ENCODE results near the gene ARMH3.

Gene ARMH3

DNA sequence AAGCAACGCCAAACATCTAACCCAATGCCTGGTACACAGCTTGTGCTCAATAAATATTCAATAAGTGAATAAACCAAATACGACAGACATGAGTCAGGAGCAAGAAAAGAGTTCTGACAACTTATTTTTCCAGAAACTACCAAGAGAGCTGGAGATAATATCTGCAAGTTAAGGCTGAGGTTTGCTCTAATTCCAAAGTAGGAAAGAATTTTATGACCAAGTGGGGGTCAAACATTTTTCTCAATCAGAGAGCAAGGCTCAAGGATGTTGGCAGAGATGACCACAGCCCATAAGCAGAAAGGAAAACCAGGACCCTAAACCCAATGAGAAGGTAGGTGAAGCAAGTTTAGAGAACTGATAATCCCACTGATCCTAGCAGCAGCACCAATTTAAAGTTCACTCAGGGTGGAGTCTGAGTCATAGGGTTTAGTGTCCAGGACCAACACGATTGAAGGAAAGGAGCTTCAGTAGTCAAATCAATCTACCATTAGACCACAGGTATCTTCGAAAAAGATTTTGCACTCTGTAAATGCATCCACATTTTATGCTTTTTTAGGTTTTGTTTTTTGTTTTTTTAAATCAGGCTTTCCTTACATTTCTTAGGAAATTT, 163.1 kb downstream of the ARMH3 start:
- DNase-seq, result no peak

DNA sequence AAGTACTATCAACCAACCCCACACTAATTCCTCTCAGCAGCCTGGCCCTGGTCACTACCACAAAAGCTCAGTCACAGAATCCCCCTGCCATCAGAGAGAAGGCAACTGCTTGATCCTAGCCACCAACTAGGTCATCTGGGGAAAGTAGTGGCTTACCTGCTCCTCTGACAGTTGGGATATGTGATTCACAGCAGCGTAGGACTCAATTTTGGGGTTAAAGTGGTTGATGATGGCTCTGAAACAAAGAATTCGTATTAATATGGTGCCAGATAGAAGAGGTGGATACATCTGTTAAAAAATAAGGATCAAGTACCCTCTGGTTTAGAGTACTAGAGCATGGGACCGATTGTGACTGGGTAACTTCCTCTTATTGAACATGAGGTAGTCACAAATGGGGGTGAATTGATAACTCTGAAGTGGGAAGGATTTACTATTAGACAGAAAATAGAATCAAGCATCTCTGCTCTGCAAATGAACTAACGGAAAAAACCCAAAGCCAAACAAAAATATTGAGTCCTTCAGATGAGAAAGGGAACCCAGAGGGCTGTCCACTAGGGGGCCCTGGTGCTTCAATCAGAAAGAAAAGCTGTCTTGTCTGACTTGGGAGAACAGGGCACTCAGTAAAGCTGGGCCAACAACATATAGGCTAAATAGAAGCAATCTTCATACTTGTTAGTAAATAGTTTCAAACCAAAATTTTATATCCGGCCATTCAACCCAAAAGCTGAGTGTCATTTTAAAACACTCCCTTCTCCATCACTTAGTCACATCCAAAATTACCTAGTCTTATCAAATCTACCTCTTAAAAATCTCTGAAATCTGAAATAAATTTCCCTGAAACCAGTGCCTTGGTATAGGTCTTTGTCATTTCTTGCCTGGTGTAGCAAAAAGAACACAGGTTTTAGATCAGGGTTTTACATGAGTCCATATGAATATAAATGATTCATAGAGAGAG, 166.4 kb downstream of the ARMH3 start:
- DNase-seq, result peak; percentile 77

DNA sequence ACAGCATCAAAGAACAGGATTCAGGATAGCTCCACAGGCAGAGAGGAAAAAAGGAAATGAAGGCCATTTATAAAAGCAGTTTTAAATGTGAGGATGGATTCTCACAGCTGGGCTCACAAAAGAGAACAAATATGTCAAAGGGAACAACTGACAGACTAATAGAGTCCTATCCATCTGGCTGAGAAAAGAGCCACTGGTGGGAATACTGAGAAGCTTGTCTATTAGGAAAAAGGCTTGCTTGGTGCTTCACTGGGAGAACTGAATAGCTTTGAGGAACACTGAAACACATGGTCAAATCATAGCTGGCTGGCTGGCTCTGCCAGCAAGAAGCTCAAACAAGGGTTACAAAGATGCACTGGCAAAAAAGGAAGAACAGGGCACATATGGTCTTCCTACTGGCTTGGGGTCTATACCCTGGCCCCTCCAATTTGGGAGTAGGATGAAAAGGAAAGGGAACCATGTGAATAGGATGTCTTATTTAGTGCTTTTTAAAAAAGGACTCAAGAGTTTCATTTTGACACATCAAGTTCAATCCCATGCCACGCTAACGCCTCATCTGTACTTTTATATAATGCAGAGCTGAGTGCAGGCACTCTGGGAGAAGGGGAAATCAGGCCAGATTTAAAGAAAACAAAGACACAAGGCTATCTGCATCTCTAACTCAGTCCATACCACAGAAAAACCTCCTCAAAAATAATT, 167.6 kb downstream of the ARMH3 start:
- no peak for DNase-seq

DNA sequence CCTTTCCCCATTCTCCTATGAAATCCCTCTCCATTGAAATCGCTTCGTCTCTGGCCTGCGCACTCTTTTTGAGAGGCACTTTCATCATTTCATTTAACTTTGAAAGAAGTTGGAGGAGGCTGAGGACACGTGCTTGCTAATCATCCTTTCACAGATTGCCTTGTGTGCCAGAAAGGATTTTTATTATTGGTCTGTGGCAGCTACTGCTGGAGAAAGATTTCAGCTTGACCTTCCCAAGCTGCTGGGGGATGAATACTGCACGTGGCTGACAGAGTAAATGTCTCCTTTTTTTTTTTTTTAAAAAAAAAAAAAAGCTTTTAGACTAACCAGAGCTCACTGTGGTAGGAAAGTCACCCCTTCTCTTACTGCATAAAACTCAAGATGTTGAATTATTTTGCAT, 168.2 kb downstream of the ARMH3 start:
- no peak for DNase-seq

DNA sequence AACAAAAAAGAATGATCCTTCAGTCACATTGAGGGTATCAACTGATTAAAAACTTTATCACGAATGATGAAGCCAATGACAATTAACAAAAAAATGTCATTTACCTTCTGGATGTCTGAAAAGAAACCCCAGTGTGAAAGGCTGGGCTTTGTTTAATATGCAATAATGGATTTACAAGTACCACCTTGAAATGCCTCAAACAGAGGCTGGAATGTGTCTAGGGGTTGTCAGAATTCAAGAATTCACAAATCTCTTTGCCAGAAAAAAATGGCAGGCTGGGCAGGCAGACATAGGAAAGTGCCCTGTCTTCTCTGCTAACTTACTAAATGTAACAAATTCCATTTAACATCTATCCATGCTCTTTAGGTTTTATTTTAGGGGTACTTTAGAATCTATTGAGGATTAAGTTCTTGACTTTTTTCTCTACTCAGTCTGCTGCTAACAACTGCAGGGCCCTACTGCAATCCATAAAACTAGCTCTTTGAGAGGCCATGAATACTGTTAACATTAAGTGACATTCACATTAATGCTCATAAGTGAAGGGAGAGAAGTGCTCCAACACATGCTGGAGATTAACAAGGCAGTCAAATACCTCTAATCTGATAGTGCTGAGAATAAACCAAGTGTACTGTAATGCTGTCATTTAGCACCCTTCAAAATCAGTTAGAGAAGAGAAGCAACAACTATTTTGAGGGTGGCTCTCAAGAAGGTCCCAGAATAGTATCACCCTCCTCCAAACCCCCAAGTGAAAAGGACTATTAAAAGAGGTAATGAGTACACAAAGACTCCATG, 169.3 kb downstream of the ARMH3 start:
- DNase-seq, result no peak

DNA sequence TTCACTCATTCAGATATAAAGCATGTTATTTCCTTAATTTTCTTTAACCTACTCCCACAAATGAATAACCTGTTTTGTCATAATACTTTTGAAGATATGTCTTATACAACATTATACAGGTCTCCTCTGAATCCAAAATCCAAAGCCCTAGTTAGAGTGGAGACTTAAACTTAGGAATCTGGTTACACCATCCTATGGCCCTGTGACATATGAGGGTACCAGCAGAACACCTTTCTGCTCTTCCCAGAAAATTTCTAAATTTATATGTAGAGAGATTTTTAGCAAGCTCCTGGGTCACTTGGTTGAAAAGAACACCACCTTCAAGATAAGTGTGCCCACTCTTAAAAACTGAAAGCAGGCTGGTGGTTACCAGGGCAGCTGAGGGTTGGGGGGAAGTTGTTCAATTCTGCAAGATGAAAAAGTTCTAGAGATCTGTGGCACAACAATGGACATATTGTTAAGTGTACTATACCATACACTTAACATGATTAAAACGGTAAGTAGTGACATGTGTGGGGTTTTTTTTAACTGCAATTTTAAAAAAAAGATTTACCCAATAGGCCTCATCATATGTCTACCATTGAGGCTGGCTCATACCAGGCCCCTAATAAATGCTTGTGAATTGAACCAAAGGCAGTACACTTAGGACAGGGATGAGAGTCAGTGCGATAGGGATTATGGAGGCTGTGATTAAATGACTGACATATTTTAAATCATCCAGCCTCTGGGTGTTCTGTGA, 174.8 kb downstream of the ARMH3 start:
- DNase-seq, result no peak

DNA sequence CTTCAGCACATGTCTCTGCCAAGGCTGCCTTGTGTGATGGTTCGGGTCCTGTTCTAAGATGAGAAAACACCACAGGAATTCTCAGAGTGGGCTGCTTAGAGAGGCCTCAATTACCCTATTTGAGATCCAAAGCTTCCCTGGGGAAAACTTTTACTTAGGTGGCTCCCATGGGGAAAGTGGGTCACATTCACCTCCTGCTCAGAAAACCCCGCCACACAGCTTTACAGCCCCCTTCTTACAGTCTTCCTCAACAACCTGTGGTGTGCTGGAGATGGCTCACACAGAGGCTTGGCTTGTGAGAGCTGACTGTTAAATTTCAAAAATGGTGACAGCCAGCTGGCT, 175.8 kb downstream of the ARMH3 start:
- DNase-seq, result no peak

DNA sequence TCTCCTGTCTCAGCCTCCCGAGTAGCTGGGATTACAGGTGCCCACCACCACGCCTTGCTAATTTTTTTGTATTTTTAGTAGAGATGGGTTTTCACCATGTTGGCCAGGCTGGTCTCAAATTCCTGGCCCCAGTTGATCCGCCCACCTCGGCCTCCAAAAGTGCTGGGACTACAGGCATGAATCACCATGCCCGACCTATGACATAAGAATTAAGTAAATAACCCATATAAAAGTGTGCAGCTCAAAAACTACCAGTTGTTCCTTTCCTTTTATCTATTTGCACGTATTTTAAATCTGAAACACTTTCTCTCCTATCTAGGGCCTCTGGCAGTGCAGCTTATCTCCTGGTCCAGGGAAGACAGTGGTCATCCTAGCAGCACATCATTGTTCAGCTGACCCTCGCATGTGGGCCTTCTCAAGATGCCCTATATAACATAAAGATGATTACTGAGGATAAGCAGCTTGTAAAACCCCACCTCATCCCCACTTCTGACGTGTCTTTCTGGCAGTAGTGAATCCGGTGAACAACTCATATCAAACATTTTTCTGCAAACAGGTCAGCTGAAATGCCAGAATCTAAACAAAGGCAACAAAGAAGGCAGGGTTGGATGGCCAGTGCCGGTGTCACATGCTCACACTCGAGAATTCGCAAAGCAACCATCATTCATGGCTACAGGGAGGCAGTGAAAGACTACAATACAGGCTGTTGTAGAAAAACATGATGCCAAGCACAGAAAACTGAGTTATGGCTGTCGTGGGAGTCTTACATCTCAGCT, 176.3 kb downstream of the ARMH3 start:
- no peak for DNase-seq

DNA sequence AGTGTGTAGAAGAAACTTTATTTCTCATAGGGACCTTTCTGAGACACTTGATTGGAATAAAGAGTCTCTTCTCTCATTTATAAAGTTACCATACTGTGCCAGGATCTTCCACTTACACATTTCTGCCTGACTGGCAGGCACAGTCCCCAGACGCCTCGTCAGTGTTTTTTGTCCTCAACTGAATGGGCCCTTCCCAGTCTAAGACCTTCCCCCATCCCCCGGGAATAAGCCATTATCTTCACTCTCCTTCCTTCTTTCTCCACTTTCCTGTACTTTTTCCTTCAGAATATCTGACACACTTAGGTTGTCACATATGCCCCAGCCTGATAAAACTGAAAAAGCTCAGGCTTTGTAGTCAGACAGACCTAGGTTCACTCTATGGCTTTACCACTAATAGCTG, 177.1 kb downstream of the ARMH3 start:
- DNase-seq, result no peak

DNA sequence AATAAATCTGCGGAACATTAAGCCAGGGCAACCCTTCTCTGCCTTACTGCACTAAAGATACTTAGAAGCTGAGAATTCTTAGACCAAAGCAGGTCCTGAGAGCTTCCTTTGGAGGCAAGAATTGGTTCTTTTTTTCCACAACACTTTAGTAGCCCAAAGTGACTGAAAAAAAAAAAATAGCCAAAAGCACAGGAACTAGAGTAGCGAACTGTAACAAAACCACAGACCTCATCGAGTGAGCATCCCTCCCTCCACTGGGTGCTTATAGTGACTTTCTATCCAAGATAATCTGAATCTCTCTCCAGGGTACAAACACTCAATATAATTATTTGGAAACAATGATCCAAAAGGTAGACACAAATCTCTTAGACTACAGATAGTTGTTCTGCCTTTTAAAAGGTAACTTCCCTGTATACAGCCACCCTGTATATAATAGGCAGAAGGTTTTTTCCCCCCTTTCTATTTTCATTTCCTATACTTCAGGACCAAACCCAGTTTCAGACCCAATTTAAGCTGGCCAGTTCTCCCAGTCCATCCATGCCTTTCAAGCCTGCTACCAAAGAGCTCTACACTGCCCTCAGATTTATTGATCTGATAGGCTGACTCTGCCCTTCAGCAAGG, 180.8 kb downstream of the ARMH3 start:
- DNase-seq, result no peak

DNA sequence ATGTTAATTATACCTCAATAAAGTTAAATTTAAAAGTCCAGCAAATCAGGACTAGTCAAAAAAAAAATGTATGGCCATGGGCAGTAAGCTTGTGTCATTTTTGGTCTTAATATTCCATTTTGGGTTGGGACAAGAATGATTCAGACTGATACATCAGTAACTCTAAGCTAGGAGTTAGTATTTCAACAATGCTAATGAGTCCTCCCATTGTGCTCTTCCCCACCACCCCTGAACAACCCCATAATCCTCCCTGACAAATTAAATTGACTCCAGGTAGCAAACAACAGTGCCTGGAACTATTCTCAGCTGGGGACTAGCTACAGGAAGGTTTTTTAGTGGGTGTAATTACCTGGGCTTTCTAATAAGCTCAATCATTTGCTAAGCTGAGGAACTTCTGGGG, 181.7 kb downstream of the ARMH3 start:
- no peak for DNase-seq

DNA sequence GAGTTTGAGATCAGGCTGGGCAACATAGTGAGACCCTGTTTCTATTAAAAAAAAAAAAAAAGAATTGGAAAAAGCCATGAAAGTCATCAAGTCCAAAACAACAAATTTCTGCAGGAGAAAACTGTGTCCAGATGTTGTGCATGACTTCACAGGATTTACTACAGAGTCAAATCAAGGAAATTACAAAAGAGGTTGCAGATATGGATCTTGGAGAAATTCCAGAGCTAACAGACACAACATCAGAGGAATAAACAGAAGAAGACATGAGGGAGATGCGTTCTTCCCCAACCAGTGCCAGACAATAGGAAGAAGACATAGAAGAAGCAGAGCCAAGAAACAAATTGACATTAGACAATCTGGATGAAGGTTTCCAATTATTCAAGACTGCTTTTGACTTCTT, 188.0 kb downstream of the ARMH3 start:
- no peak for DNase-seq

DNA sequence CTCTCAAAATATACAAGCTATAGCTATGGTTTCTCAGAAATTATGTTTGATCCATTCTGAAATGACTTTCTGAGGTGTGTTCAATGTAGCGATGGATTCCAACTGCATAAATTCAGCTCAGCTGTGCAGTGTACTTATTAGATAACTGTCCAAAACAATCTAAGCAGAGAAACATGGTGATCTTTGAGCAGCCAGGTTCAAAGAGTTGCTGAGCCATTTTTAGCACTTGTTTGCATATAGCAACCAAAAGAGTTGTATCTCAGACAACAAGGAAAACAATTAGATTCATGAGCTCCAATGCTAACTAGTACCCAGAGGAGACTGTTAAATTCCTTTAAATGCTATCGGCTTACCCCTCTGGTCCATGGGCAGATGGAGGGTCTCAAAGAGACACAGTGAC, 196.4 kb downstream of the ARMH3 start:
- DNase-seq, result no peak

DNA sequence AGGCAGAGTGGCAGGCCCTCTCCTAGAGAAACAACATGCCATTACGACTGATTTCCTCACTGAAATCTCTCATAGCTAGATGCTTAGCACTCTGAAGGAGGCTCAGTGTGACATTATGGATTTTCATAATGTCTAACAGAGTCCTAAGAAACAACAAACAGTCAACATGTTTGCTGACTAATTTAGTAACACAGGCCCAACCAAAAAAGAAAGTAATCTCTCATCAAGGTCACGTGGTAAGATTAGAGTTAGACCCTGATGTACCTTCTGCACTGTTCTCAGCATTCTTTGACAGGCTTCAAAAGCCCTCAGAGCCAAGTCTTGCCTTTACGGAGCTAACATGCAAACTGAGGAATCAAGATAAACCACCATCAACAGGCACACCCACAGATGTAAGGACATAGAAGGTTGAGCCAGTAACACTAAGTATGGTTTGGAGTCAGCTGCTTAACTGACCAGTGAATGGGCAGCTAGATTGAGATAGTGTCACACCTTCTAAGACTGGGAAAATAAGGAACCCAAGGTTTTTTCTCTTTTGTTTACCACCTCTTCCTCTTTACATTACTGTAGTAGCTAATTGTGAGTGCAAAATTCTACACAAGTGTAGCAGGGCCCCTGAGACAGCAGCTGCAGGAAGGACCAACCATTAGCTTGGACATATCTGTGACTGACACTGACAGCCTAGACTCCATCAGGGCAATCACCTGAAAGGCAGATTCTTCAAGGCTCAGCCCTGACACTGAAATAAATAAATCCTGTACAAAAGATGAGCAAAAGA, 197.1 kb downstream of the ARMH3 start:
- no peak for DNase-seq

DNA sequence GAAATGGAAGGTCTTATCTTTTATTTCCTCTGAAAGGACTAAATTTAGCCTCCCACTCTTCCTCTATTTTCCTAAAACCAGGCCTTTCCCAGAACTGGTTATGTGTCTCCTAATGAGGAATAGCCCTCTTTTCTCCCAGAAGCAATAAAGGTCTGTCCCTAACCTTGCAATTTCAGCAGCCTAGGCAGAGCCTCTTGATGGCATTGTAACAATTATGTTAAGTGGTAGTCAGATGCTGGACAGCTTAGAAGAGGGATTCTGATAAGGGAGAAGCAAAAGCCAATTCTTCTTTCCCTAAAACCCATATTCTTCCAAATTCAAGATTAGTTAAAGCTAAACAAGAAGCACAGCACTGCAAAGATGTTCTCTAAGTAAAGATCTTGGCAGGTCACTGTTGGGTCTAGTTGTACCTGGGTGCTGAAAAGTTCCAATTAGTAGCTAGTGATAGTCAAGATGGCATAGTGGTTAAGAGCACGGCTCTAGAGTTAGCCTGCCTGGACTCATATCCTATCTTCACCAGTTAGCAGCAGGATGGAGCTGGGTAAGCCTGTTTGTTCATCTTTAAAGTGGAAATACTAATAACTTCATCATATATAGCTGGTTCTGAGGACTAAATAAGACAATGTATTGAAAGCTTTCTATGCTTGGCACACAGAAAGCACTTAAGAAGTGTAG, 198.0 kb downstream of the ARMH3 start:
- no peak for DNase-seq

DNA sequence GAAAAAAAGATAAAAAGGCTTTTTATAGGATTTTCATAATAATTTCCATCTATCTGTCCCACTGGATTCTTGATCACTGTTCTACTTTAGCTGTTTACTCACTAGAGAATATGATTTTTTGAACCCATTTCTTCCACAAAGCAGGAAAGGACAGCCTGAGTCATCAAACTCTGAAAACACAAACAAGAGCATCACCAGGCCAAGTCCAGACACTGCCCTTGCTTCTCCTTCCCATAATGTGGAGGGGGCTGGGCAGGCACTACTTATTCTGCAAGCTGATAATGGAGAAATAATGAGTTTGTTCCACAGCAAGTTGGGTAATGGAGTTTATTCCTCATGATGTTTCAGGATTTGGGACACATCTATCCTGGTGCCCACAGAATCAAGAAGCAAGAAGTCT, 199.3 kb downstream of the ARMH3 start:
- no peak for DNase-seq

DNA sequence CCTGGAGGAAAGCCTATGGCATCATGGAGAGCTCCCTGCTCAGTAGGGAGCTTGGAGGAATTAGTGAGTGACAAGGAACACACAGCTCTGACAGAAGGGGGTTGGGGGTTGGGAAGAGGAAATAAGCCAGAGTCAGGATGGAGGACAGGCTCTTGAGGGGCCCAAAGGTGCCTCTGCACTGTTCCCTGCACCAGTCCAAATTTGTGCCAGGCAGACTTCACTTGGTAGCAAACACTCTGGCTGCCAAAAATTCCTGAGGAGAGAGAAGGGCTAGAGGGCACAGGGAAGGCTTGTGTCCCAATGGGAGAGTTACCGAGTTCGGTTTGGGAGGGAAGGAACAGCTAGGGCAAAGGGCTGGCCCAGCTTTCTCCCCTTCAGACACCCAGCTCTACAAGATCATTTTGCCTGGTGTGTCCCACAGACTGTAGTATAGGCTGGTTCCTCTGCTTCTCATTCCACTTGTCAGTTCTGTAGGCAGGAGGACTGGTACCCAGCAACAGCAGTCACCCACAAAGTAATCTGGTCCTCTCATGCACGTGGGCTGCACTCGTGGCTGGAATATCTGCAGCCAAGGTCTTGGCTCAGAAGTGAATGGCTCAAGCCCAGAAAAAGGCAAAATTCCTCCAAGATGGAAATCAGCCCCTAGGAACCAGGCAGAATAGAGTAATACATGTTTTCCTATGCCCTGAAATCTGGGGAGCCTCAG, 204.4 kb downstream of the ARMH3 start:
- DNase-seq, result no peak

DNA sequence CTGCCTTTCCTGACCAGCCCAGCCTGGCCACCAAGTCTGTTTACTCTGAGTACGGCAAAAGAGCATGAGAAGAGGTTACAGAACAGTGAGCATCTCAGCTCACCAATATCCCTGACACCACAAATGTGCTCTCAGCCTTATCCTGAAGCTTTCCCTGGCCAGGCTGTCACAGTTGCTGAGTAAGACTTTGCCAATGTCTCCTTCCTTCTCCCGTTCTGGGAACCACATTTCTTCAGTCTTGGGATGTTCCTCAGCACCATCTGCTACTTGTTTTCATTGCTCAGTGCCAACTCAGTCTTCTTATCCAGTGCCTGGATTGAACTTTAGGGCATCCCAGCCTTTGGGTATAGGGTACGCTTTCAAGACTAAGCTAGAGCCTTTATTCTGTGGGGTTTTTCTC, 205.2 kb downstream of the ARMH3 start:
- no peak for DNase-seq

DNA sequence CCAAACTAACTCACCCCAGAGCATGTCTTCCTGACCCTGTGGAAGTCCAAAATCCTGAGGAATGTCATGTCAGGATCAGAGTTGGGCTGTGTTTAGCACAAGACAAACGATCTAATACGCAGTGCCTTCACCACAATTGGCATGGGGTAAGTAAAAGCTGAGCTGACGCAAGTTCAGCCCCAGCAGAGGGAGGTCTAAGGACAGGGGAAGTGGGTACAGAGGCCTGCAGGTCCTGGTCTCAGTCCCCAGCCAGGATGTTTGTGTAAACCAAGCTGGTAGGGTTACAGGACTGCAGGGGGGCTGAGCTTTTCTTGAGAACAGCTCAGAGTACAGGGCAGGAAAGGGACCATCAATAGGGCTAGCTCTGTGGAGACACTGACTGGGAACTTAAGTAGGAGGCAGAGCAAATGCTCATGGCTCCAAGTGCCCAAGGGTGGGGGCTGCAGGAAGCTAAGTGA, 207.1 kb downstream of the ARMH3 start:
- DNase-seq, result no peak
